ENCODE results near the gene CDPF1. TPM values are rescaled to one million over a fixed set of nuclear protein-coding genes. Genes with fewer than 3 reads are reported as not detected.

CDPF1 gene
- total and polyA plus RNA-seq, 2 of the 13 experiments (the other 11 are each of a cell fraction or from before 2014, with no cell fraction given), result 5.2 to 8.1 TPM

GRCh38 chr22:46250035-46250782, at the start of gene CDPF1 (continued):
- TF ChIP-seq RFX1 (IDR thresholded peaks at IDR 0.05) (no peak), PHF21A (CRISPR knock-in tag; IDR thresholded peaks at IDR 0.05) (peak; percentile 61; the same call in 1 of the 2 replicates), ZNF296 (CRISPR knock-in tag; conservative IDR thresholded peaks at IDR 0.05) (peak; percentile 9; the same call in 1 of the 2 replicates), ZNF430 (CRISPR knock-in tag; IDR thresholded peaks at IDR 0.05) (peak; percentile 64; the same call in 1 of the 2 replicates), DR1 (CRISPR knock-in tag; IDR thresholded peaks at IDR 0.05) (peak; percentile 57), EP300 (IDR thresholded peaks at IDR 0.05; ENCODE audit: low read depth in 2 of 2, low read length in 2 of 2) (no peak), EP300 (CRISPR knock-in tag; IDR thresholded peaks at IDR 0.05; ENCODE audit: borderline replicate concordance) (no peak), NAIF1 (CRISPR knock-in tag; IDR thresholded peaks at IDR 0.05; ENCODE audit: borderline replicate concordance) (peak; percentile 5; the same call in 1 of the 2 replicates), ZMAT3 (CRISPR knock-in tag; conservative IDR thresholded peaks at IDR 0.05) (peak; percentile 96), ZNF792 (CRISPR knock-in tag; IDR thresholded peaks at IDR 0.05) (peak; percentile 78; the same call in 1 of the 2 replicates), TP53 (CRISPR knock-in tag; conservative IDR thresholded peaks at IDR 0.05) (no peak; the same call in 1 of the 2 replicates), SIN3A (IDR thresholded peaks at IDR 0.05; ENCODE audit: borderline replicate concordance, low read depth, low read length) (peak; percentile 85; the same call in 1 of the 2 replicates), PCBP2 (optimal IDR thresholded peaks at IDR 0.05; ENCODE audit: low read depth, low read length, poor library complexity, severe bottlenecking) (no peak), TERF1 (CRISPR knock-in tag; IDR thresholded peaks at IDR 0.05) (0 out of 2 replicates have a peak, but pooled peaks have one; percentile 72), ZNF577 (CRISPR knock-in tag; IDR thresholded peaks at IDR 0.05; ENCODE audit: borderline replicate concordance, low read depth) (no peak), ZNF639 (CRISPR knock-in tag; conservative IDR thresholded peaks at IDR 0.05) (no peak; the same call in none of the 2 replicates), ZNF512B (CRISPR knock-in tag; IDR thresholded peaks at IDR 0.05; ENCODE audit: borderline replicate concordance) (no peak), KMT2B (CRISPR knock-in tag; IDR thresholded peaks at IDR 0.05) (peak; percentile 65), ZNF790 (CRISPR knock-in tag; IDR thresholded peaks at IDR 0.05; ENCODE audit: borderline replicate concordance) (peak; percentile 51; the same call in 1 of the 2 replicates)

Measured in HepG2 (cell line).